H9 (cell line): ENCODE results near the gene FCSK. TPM values are rescaled to one million over a fixed set of nuclear protein-coding genes. Genes with fewer than 3 reads are reported as not detected.
A peak's percentile ranks its signal among the peaks of the same experiment; 100 is the strongest.

ENCODE experiments used
- DNase-seq: peaks from one replicate; pipeline ENCODE4 v3.0.0-alpha.2; 2017
- H2AFZ ChIP-seq: one replicate; pipeline ENCODE4 v1.6.1; 2013; ENCODE audit warnings: mild to moderate bottlenecking, low read length, control low read depth, moderate library complexity
- H2AK5ac ChIP-seq: 2 replicates; pipeline ENCODE4 v1.6.1; 2013; ENCODE audit warnings: low read length, control low read depth, mixed read lengths; ENCODE audit not compliant: insufficient read length
- H2BK120ac ChIP-seq: one replicate; pipeline ENCODE4 v1.6.1; 2013; ENCODE audit warnings: low read depth, mild to moderate bottlenecking, low read length, control low read depth, inconsistent platforms; ENCODE audit not compliant: poor library complexity, severe bottlenecking
- H2BK12ac ChIP-seq: 2 replicates; pipeline ENCODE4 v1.6.1; 2013; ENCODE audit warnings: low read length, control low read depth, mixed read lengths, low read depth; ENCODE audit not compliant: insufficient read length
- H2BK15ac ChIP-seq: 2 replicates; pipeline ENCODE4 v1.6.1; 2013; ENCODE audit warnings: low read depth, low read length, control low read depth
- H2BK20ac ChIP-seq: one replicate; pipeline ENCODE4 v1.6.1; 2013; ENCODE audit warnings: low read depth, mild to moderate bottlenecking, low read length, control low read depth, inconsistent platforms; ENCODE audit not compliant: poor library complexity, severe bottlenecking
- H2BK5ac ChIP-seq: 2 replicates; pipeline ENCODE4 v1.6.1; 2013; ENCODE audit warnings: low read length, control low read depth, mixed read lengths; ENCODE audit not compliant: insufficient read length
- H3K14ac ChIP-seq: 2 replicates; pipeline ENCODE4 v1.6.1; 2013; ENCODE audit warnings: low read length, control low read depth; ENCODE audit not compliant: insufficient read depth
- H3K18ac ChIP-seq: 2 replicates; pipeline ENCODE4 v1.6.1; 2013; ENCODE audit warnings: low read depth, mild to moderate bottlenecking, mixed read lengths, low read length, control low read depth; ENCODE audit not compliant: insufficient read length
- H3K23ac ChIP-seq: 2 replicates; pipeline ENCODE4 v1.6.1; 2013; ENCODE audit warnings: low read length, control low read depth, mixed read lengths, low read depth; ENCODE audit not compliant: insufficient read length
- H3K23me2 ChIP-seq: 2 replicates; pipeline ENCODE4 v1.6.1; 2013; ENCODE audit warnings: low read depth, mild to moderate bottlenecking, mixed read lengths, low read length, control low read depth; ENCODE audit not compliant: insufficient read length, poor library complexity, severe bottlenecking
- H3K27ac ChIP-seq: 2 replicates; pipeline ENCODE4 v1.5.1; 2013; ENCODE audit warnings: low read length, control low read depth, mixed read lengths, low read depth; ENCODE audit not compliant: insufficient read length
- H3K27me3 ChIP-seq: 2 replicates; pipeline ENCODE4 v1.6.1; 2013; ENCODE audit warnings: low read length, control low read depth, inconsistent platforms; ENCODE audit not compliant: insufficient read depth
- H3K4ac ChIP-seq: 2 replicates; pipeline ENCODE4 v1.6.1; 2013; ENCODE audit warnings: low read depth, mild to moderate bottlenecking, control low read depth, inconsistent platforms, low read length, moderate library complexity
- H3K4me1 ChIP-seq: 2 replicates; pipeline ENCODE4 v1.6.1; 2013; ENCODE audit warnings: low read length, control low read depth, inconsistent platforms; ENCODE audit not compliant: insufficient read depth
- H3K4me2 ChIP-seq: 2 replicates; pipeline ENCODE4 v1.6.1; 2013; ENCODE audit warnings: low read length, control low read depth, mixed read lengths; ENCODE audit not compliant: insufficient read length, insufficient read depth
- H3K56ac ChIP-seq: 2 replicates; pipeline ENCODE4 v1.6.1; 2013; ENCODE audit warnings: low read depth, mild to moderate bottlenecking, mixed read lengths, low read length, control low read depth; ENCODE audit not compliant: insufficient read length
- H3K79me1 ChIP-seq: 2 replicates; pipeline ENCODE4 v1.6.1; 2013; ENCODE audit warnings: low read depth, mild to moderate bottlenecking, moderate library complexity, low read length, control low read depth, inconsistent platforms; ENCODE audit not compliant: insufficient read depth, poor library complexity, severe bottlenecking
- H3K79me2 ChIP-seq: 2 replicates; pipeline ENCODE4 v1.6.1; 2013; ENCODE audit warnings: low read length, control low read depth, inconsistent platforms; ENCODE audit not compliant: insufficient read depth
- H3K9ac ChIP-seq: 2 replicates; pipeline ENCODE4 v1.6.1; 2013; ENCODE audit warnings: low read length, control low read depth, mixed read lengths; ENCODE audit not compliant: insufficient read length; ENCODE audit errors: extremely low read depth
- H3K9me3 ChIP-seq: one replicate; pipeline ENCODE4 v1.6.1; 2013; ENCODE audit warnings: low read depth, low read length, inconsistent platforms; ENCODE audit not compliant: control insufficient read depth
- H3T11ph ChIP-seq: one replicate; pipeline ENCODE4 v1.6.1; 2013; ENCODE audit warnings: mild to moderate bottlenecking, low read length, control low read depth, inconsistent platforms
- H4K20me1 ChIP-seq: one replicate; pipeline ENCODE4 v1.6.1; 2013; ENCODE audit not compliant: control insufficient read depth, insufficient read length, insufficient read depth
- H4K5ac ChIP-seq: 2 replicates; pipeline ENCODE4 v1.6.1; 2013; ENCODE audit warnings: low read depth, mild to moderate bottlenecking, mixed read lengths, low read length, control low read depth; ENCODE audit not compliant: insufficient read length
- H4K8ac ChIP-seq: replicated peaks from 2 replicates; pipeline ENCODE4 v1.6.1; 2013; ENCODE audit warnings: low read length, control low read depth, mixed read lengths, low read depth; ENCODE audit not compliant: insufficient read length
- H4K91ac ChIP-seq: 2 replicates; pipeline ENCODE4 v1.6.1; 2013; ENCODE audit warnings: low read depth, mild to moderate bottlenecking, moderate library complexity, mixed read lengths, low read length, control low read depth; ENCODE audit not compliant: insufficient read length
- H3K27ac Mint-ChIP-seq, 3 experiments: 2 replicates in 2 of 3; 3 replicates in 1 of 3; pipeline ENCODE4 v1.8.0; 2020 to 2021; ENCODE audit warnings: mixed read lengths in 3 of 3, mild to moderate bottlenecking in 1 of 3, moderate library complexity in 1 of 3
- H3K27me3 Mint-ChIP-seq: 2 replicates; pipeline ENCODE4 v1.8.0; 2021; ENCODE audit warnings: low read depth, mild to moderate bottlenecking, moderate library complexity, mixed read lengths
- H3K36me3 Mint-ChIP-seq, 3 experiments: 2 replicates in 2 of 3; 3 replicates in 1 of 3; pipeline ENCODE4 v1.8.0; 2020 to 2021; ENCODE audit warnings: low read depth in 3 of 3, mixed read lengths in 3 of 3; ENCODE audit not compliant: insufficient read depth in 1 of 3
- H3K4me1 Mint-ChIP-seq, 2 experiments: 2 replicates each; pipeline ENCODE4 v1.8.0; 2020; ENCODE audit warnings: mixed read lengths in 2 of 2
- H3K4me3 Mint-ChIP-seq, 2 experiments: 2 replicates in 1 of 2; 3 replicates in 1 of 2; pipeline ENCODE4 v1.8.0; 2020 to 2021; ENCODE audit warnings: mild to moderate bottlenecking in 2 of 2, mixed read lengths in 2 of 2, moderate library complexity in 1 of 2
- H3K9me3 Mint-ChIP-seq, 2 experiments: 2 replicates in 1 of 2; 3 replicates in 1 of 2; pipeline ENCODE4 v1.8.0; 2020; ENCODE audit warnings: mild to moderate bottlenecking in 2 of 2, mixed read lengths in 2 of 2, moderate library complexity in 1 of 2
- CTCF ChIP-seq: fragments of 200-600 bp; sonication (generic); conservative IDR thresholded peaks from 3 replicates; pipeline ENCODE4 v1.8.0; 2021; ENCODE audit warnings: antibody characterized with exemption, mild to moderate bottlenecking
- WGBS: extraction: QIAGEN DNeasy Blood & Tissue Kit; methylation state at CpG from one replicate; pipeline ENCODE4 v1.1.7; 2013; ENCODE audit warnings: missing lambda C conversion rate, low lambda C conversion rate, mixed read lengths; ENCODE audit not compliant: insufficient read length; ENCODE audit errors: extremely low coverage; 5-methylcytosine and 5-hydroxymethylcytosine counted together
- total RNA-seq: library from RNA; stranded (reverse); gene quantifications from 2 replicates; pipeline ENCODE4 v1.2.1, GENCODE V29; 2021

FCSK gene
- total RNA-seq, 1 experiment from 2014 or later = 6.5 TPM

DNA sequence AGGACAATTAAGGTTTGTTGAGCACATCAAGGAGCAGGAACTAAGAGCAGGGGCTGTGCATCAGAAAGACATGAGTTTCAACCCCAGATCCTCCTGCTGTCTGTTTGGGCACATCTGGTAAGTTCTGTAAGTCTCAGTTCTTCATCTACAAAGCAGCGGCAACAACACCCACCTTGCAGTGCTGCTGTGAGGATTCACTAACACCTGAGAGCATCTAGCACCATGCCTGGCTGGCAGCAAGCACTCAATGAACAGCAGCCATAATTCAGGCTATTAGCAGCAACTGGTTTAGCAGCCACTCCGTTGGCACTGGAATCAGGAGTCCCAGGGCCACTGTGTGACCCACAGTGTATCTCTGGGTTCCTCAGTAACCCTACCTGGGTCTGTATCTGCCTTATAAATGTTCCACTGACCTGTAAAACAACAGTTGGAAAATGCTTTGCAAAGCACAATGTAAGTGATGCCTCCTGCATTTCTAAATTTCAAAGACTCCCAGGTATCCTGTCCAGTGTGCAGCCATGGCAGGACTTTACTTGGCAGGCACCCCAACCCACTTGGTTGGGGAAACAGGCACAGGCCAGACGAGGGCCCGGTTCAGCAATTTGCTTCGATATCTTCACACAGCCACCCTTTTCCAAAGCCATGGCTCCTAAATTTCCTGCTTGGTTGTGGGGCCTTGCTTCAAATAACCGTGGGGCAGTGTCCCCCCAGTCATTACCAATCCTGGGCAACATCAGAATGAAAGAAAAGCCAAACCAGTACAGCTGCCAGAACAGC lies 19.7 kb upstream of the FCSK start:
- H3K9me3 ChIP-seq = no peaks in the 10 kb centered on the region
- peaks cover 15% of the 10 kb centered on the region; the same call in 1 of the 2 replicates for H3K4me1 ChIP-seq
- no peak for TF ChIP-seq CTCF
- Mint-ChIP-seq H3K4me1 (peaks cover 63 to 65% of the 10 kb centered on the region in 2 experiments), H3K27me3 (no peaks in the 10 kb centered on the region), H3K27ac (peak overlapping the region; percentile 34 to 58 (median 52); a peak in 3 of 7 replicates), H3K36me3 (peaks cover 7 to 15% (median 8%) of the 10 kb centered on the region in 3 experiments; a peak in 5 of 7 replicates), H3K4me3 (no peak overlapping the region; a peak in 1 of 5 replicates), H3K9me3 (peaks cover 0 to 2% of the 10 kb centered on the region in 2 experiments; a peak in 1 of 5 replicates)
- no peaks in the 10 kb centered on the region for H3K79me1 ChIP-seq
- no peak overlapping the region for H2AFZ ChIP-seq
- no peak overlapping the region for H3K9ac ChIP-seq
- H2AK5ac ChIP-seq = no peak overlapping the region
- no peak overlapping the region for H3K4ac ChIP-seq
- no peak overlapping the region for H3K18ac ChIP-seq
- no peak overlapping the region for H3K4me2 ChIP-seq
- H3K56ac ChIP-seq = no peak overlapping the region
- H2BK12ac ChIP-seq = no peak overlapping the region
- no peak overlapping the region for H2BK120ac ChIP-seq
- H3K14ac ChIP-seq = no peak overlapping the region
- H4K8ac ChIP-seq = no peak overlapping the region
- no peak overlapping the region for H3K23ac ChIP-seq
- H3K23me2 ChIP-seq = peaks cover 15% of the 10 kb centered on the region
- WGBS = no CpG with 5 or more reads among the region's 6 CpGs
- H2BK5ac ChIP-seq = no peak overlapping the region
- no peak overlapping the region for H2BK20ac ChIP-seq
- no peak overlapping the region for H3T11ph ChIP-seq
- no peak overlapping the region for H3K27ac ChIP-seq
- no peaks in the 10 kb centered on the region for H4K20me1 ChIP-seq
- no peak overlapping the region for H2BK15ac ChIP-seq
- no peaks in the 10 kb centered on the region for H3K27me3 ChIP-seq
- no peak for DNase-seq
- H3K79me2 ChIP-seq = peaks cover 17% of the 10 kb centered on the region; the same call in 1 of the 2 replicates
- H4K91ac ChIP-seq = no peak overlapping the region
- no peak overlapping the region for H4K5ac ChIP-seq
